Measurements from ENCODE around the gene EFCAB14.
"Not testable (repeated sequence)": the region's sequence is repeated elsewhere in the genome, so short reads cannot be mapped to it uniquely, and the experiment has no call there.

EFCAB14 gene

DNA sequence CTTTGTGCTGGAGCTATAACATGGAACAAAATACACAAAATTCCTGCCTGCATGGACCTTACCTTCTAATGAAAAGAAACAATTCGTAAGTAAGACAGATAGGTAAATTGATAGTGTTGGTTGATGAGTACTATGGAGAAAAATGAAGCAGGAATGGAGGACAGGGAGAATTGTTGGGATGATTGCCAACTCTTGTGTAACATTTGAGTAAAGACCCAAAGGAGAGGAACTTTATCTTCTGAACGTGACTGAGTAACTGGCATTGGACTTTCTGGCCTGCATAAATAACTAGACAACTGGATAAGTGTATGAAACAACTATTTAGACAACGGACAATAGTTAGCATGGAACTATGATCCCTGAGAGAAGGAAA, 6.8 kb upstream of the EFCAB14 start:
- DNase-seq: no peak
- intact Hi-C loops (cut with DNase I): loop anchor here (5.0 to 10.0 kb wide), 3 partner anchors 61 to 281 kb away; partner anchors contain the start of gene ATPAF1

DNA sequence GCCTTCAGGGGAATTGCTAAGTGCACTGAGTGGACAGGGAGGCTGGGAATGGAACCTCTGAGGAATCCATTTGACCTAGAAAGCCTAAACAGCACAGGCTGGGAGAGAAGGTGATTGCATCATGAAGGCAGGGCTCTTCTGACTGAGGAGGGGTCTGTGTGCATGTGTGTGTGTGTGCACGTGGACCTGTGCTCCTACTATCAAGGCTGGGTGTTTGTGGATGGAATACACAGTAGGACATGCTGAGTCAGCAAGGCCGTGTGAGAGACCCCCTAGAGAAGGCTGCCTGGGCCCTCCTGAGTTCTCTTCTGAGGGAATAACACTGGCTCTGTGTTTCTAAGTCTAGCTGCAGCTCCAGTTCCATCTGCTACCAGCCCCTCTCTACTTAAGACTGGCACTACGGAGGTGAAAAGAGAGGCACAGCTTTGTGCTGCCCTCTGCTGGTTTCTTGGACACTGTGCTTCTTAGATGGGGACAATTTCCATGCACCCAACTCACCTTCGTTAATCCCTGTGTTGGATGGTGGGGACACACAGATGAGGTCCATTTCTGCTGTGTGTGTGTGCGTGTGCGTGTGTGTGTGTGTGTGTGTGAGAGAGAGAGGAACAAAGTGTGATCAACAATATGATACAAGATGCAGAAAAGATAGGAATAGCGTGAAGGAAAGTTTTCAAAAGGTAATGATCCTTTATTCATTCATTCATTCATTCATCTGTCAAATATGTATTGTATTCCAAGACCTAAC, 6.2 kb upstream of the EFCAB14 start:
- DNase-seq: peak; percentile 41 to 88 (median 74)
- intact Hi-C loops (cut with DNase I): loop anchor here (5.0 to 10.0 kb wide), 3 partner anchors 60 to 280 kb away; partner anchors contain the start of gene ATPAF1

DNA sequence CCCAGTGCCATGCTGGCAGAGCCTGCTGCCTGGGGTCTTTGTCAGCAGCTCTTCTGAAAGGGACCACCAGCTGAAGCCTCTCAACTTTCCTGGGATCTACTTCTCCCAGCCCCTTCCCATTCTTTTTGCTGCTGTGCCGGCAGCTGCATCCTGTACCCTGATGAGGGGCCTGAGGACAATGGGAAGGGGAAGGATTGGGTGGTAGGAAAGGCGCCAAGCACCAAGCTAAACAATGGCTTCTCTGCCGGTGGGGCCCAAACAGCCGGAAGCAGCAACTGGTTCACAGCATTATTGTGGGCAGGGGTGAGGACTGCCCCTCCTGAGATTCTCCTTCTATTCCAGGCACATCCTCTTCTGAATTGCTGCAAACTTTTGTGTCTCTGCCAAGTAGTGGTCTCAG, 5.0 kb upstream of the EFCAB14 start:
- intact Hi-C loops (cut with DNase I): loop anchor here (10.0 kb wide), 2 partner anchors 59 to 279 kb away; partner anchors contain the start of gene ATPAF1

DNA sequence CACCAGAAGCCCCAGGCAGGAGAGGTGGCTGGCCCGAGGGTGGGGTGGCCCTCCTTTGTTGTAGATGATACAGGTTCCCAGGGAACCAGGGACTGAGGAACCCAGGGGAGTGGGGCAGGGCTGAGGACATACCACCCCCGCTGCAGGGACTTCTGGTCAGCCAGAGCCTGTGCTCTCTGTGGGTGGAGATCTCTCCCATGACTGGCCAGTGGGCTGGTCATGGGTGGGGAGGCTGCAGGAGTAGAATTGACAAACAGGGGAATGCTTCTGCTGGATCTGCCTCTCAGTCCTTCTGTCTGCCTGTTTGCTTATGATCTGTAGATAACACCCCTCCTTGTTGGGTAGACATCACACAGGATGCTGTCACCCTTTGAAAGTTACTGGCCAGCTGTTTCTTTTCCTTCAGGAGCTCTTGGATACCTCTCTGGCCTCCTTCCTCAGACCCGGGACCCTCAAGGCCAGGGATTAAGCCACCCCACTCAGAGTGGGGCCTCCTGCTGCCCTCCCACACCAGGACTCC, 2.8 kb upstream of the EFCAB14 start:
- DNase-seq: no peak
- intact Hi-C loops (cut with DNase I): loop anchor here (10.0 kb wide), 2 partner anchors 57 to 277 kb away; partner anchors contain the start of gene ATPAF1

More for the DNA sequence above, 5.0 kb upstream of the EFCAB14 start:
- DNase-seq: no peak

DNA sequence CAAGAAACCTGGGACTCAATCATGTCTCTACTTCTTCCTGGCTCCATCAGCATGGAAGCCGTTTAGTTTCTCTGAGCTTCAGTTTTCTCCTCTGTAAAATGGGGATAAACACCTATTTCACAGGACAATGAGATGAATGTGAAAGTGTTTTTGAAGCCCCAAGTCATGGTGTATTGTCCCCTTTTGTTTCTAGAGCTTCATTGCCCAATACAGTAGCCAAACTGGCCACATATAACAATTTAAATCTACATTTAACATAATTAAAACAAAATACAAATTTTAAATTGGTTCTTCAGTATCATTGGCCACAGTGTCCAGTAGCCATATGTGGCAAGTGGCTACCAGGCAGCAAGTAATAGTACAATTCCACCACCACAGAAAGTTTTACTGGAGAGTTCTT, 2.3 kb upstream of the EFCAB14 start:
- DNase-seq: no peak
- intact Hi-C loops (cut with DNase I): loop anchor here (10.0 kb wide), 2 partner anchors 56 to 276 kb away; partner anchors contain the start of gene ATPAF1

DNA sequence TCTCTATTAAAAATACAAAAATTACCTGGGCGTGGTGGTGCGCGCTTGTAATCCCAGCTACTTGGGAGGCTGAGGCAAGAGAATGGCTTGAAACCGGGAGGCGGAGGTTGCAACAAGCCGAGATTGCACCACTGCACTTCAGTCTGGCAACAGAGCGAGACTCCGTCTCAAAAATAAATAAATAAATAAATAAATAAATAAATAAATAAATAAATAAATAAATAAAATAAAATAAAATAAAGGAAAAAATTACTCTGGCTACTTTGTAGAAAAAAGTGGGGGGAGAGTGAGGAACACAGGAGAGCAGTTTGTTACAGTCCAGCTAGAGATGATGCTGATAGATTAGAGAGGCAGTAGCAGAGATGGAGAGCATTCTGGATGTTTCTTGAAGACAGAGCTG, 1.4 kb upstream of the EFCAB14 start:
- intact Hi-C loops (cut with DNase I): loop anchor here (10.0 kb wide), 2 partner anchors 56 to 276 kb away; partner anchors contain the start of gene ATPAF1
- DNase-seq: not testable (repeated sequence)

DNA sequence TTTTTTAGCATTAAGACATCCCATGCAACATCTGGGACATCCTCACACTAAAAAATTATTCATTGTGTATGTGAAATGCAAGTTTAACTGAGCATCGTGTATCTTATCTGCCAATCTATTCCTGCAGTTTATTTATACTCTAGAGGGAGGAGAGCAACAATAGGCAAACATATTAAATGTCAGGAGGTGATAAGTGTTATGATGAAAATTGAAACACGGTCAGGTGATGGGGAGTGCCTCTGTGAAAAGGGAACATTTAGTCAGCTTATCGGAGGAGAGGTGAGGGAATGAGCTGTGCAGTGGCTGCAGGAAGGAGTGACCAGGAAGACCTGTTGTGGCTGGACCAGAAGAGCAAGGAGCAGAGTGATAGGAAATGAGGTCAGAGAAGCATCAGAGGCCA, 775 bp upstream of the EFCAB14 start:
- no peak for DNase-seq
- intact Hi-C loops (cut with DNase I): loop anchor here (10.0 kb wide), 3 partner anchors 55 to 315 kb away; partner anchors contain the start of gene ATPAF1

DNA sequence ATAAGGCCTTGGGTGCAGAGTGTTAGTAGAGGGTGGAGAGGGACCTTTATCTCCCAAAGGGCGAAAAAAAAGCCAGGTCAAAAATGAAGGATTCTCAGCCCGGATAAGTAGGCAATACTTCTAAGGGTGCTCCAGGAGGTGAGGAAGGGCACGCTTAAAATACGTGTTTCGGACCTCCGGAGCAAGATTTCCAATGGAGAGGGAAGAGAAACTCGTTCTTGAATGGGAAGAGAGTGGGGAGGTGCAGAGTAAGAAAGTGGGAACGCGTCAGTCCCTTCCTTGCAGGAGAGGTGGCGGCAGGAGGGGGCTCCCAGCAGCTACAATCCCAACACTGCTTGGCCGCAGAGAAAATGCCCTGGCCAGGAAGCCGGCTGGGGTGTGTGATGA, 581 bp downstream of the EFCAB14 start:
- intact Hi-C loops (cut with DNase I): loop anchor here (10.0 kb wide), 1 partner anchor 314 kb away; no protein-coding TSS in a partner anchor
- DNase-seq: peak in 1 of 42 donors; percentile 10

DNA sequence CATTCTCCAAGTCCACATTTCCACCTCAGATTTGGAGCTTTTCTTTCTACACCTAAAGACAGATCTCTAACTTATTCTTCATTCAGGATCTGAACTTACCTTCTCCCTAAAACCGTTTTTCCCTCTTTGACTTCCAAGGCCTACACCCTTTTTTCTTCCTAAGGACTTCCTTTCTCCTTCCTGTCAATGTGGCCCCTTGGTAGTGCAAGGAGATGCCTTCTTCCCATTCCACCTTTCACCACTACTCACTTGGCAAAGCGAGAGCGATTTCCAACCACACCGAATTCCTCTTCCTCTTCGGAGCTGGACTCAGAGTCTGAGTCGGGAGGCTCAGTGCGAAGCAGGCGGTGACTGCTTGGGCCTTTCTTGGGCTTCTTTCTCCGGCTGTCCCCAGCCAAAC, 1.3 kb downstream of the EFCAB14 start:
- intact Hi-C loops (cut with DNase I): loop anchor here (10.0 kb wide), 1 partner anchor 313 kb away; no protein-coding TSS in a partner anchor
- no peak for DNase-seq

DNA sequence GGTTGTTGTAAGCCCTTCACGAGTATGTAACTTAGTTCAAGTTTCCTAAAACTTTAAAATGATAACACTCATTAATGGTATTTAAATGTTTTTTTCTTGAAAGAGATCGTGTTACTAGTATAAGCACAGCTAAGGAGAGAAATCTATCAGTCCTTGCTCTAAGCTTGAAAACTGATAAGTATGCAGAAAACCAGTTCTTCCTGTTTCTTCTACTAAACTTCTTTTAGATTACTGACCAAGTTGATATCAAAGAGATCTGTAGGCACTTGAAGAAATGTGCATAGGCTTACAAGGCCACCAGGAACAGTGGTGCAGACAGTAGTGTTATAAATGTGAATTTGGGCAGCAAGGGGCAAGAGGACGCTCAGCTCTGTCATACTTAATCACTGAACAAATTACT, 3.9 kb downstream of the EFCAB14 start:
- DNase-seq: no peak
- intact Hi-C loops (cut with DNase I): loop anchor here (10.0 kb wide), 1 partner anchor 310 kb away; no protein-coding TSS in a partner anchor

DNA sequence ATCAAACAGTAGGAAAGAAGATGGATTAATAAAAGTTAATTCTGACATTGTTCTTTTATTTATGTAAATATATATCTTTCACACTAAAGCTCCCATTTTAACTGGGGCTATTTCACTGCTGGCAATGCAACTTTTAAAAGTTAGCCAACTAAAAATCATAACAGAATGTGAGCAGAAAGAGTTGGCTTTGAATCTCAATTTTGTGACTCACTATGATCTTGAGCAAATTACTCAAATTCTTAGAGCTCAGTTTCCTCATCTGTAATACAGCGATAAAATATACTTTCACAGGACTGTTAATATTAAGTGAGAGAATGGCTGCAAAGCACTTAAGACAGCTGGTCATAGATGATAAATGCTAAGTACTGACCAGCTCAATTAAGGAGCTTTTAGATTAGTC, 10.8 kb downstream of the EFCAB14 start:
- intact Hi-C loops (cut with DNase I): no loop called here
- DNase-seq: no peak

DNA sequence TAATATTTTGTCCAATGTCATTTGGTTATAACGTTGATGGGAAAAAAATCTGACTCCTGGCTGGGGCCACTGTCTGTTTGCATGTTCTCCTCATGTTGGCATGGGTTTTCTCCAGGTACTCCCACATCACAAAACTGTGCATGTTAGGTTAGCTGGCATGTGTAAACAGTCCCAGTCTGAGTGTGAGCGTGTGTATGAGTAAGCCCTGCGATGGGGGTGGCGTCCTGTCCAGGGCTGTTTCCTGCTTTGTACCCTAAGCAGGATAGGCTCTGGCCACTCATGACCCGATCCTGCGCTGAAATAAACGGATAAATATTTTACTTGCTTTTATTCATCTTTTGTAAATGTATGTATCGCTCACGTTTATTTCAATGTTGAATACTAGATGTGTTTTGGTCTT, 13.5 kb downstream of the EFCAB14 start:
- no peak for DNase-seq
- intact Hi-C loops (cut with DNase I): no loop called here

DNA sequence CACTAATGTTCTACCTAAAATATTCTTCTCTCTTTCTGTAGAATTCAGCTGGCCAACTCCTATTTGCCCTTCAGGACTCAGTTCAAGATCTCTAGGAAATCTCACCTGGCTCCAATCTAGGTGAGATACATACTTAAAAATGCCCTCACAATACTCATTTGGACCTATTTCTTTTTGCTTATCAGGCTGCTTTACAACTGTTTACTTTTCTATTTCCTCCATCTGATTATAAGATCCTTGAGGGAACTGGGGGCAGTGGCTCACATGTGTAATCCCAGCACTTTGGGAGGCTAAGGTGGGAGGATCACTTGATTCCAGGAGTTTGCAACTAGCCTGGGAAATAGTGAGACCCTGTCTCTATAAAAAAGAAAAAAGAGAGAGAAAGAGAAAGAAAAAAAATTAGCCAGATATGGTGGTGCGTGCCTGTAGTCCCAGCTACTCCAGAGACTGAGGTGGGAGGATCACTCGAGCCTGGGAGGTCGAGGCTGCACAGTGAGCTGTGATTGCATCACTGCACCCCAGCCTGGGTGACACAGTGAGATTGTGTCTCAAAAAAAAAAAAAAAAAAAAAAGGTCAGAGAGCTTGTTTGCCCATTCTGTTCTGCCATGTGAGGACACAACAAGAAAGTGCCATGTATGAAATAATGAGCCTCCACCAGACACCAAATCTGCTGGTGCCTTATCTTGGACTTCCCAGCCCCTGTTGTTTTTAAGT, 14.8 kb downstream of the EFCAB14 start:
- no peak for DNase-seq
- intact Hi-C loops (cut with DNase I): no loop called here

DNA sequence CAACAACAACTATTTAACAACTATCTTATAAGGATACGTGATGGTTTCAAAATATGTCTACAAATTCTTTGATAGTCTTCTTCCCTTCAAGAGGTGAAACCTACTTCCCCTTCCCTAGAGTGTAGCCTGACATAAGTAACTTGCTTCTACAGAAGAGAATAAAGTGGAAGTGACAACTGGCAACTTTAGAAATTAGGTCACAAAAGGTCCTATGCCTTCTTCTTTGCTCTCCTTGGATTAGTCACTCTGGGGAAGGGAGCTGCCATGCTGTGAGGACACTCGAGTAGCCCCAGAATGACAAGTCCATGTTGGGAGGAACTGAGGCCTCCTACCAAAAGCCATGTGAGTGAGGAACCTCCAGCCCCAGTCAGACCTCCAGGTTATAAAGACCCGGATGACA, 19.2 kb downstream of the EFCAB14 start:
- intact Hi-C loops (cut with DNase I): no loop called here
- no peak for DNase-seq

DNA sequence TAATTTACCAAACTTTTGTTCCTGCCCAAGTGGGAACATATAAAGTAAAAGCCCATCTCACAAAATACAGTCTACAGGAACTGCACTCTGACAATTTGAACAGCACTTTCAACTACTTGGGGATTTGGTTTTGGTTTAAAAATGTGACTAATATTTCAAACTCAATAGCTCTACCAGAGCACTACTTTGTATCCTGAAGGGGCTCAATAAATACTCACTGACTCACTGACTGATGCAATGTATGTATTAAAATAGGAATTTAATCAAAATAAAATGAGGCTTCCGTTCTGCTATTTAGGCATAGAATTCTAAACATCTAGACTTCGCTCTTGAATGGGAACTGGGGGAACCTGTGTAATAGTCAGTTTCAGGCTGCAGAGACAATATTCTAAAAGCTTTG, 21.9 kb downstream of the EFCAB14 start:
- no peak for DNase-seq
- intact Hi-C loops (cut with DNase I): no loop called here

DNA sequence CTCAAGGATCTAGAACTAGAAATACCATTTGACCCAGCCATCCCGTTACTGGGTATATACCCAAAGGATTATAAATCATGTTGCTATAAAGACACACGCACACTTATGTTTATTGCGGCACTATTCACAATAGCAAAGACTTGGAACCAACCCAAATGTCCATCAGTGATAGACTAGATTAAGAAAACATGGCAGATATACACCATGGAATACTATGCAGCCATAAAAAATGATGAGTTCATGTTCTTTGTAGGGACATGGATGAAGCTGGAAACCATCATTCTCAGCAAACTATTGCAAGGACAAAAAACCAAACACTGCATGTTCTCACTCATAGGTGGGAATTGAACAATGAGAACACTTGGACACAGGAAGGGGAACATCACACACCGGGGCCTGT, 24.2 kb downstream of the EFCAB14 start:
- DNase-seq; intact Hi-C loops (cut with DNase I): not testable (repeated sequence)

DNA sequence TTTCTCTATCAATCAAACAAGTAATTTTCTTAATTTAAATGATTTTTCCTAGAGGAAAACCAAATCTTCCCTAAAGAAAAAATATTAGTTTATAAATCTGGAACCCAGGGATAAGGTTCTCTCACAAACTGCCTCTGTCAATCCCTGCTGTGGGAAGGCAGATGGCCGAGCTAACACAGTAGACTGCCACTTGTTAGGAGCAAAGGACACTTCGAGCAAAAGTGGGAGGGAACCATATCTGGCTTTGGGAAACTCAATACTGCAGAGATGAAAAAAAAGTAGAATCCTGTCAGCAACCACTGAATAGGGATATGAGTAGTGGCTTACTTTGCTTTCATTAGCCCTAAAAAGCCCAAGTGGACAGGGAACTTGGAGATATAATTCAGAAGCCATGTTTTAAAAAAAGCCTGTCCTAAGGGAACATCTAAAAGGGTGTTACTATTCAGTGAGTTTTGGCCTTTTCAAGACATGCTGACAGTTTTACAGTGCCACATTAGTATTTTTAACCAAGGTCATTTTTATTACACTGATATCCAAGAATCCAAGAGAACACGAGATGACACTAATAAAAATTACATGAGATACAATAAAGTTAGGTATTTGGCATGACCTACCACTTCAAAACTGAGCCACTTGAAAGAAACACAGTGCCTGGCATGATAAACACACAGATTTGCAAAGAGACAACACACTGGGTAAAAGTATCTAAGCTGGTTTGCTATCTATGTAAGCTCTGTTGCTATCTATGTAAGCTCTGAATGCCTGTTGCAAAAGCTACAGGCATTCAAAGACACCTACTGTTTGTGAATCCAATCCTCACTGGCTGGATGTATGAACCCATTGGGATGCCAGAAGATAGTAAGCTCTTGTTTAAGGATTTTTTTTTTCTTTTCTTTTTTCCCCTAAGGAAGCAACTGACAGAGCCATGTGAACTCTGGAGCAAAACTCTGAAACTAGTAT, 25.8 kb downstream of the EFCAB14 start:
- intact Hi-C loops (cut with DNase I): no loop called here
- DNase-seq: no peak

DNA sequence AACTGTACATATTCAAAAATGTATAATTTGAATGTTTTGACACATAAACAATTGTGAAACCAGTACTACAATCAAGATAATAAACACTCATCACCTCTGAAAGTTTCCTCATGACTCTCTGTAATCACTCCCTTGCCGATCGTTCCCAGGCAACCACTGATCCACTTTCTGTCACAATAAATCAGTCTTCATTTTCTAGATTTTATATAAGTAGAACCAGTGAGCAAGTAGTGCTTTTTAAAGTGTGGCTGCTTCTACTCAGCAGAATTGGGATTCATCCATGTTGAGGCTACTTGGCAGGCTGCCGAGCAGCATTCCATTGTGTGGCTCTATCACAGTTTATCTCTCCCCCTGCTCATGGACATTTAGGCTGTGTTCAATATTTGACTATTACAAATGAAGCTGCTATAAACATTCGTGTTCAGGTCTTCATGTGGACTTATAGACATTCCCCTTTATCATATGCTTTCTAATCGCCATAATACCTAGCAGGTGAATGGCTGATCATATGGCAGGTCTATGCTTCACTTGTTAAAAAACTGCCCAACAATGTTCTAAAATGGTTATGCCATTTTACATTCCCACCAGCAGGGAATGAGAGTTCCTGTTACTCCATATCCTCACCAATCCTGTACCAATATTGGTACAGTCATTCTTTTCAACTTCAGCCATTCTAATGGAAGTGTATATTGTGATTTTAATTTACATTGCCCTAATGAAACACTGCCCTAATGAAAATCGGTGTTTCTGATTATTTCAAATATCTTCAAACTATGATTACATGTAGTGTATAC, 26.7 kb downstream of the EFCAB14 start:
- intact Hi-C loops (cut with DNase I): no loop called here
- peak in 33 of 42 donors; percentile 10 to 79 (median 46) for DNase-seq
